ENCODE results near the gene MARCHF9. TPM values are rescaled to one million over a fixed set of nuclear protein-coding genes. Genes with fewer than 3 reads are reported as not detected.
A peak's percentile ranks its signal among the peaks of the same experiment; 100 is the strongest.

The MARCHF9 gene
- total RNA-seq, 1 donor from 2014 or later, result 15.0 TPM

DNA sequence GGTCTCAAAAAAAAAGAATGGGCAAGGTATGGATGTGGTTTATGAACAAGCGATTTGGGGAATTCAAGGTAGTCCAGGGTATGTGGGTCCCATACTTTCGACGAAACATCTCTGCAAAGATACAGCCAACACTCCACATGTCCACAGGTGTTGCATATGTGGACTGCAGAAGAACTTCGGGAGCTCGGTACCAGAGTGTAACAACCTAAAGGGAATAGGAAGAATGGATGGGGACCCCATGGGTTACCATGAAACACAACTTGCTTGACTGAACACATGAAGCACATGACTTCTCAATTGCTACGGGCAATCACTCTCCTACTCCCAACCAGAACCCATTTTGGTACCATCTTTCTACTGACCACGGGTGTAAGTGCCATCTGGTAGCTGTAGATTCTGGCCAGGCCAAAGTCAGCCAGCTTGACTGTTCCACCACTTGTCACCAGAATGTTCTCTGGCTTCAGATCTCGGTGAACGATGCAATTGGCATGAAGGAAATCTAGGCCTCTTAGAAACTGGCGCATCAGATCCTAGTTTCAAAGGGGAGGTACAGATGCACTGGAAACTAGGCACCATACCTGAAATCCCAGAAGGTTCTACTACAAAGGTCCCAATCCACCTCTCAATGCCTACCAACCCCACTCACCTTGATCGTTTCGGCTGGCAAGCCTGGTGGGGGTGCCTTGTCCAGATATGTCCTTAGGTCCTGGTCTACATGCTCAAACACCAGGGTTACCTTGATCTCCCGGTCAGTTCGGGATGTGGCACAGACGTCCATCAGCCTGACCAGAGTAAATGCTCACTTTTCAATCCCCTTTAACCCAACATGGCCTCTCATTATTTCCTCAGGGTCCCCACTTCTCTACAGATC is 4.1 kb upstream of the MARCHF9 start:
- Mint-ChIP-seq H3K4me1 (ENCODE audit: unreplicated experiment) (peaks cover 43% of the 10 kb centered on the region), H3K4me3 (peak overlapping the region; percentile 98), H3K9me3 (no peaks in the 10 kb centered on the region), H3K27ac (peak overlapping the region; percentile 95), H3K36me3 (peaks cover 36% of the 10 kb centered on the region), H3K27me3 (peaks cover 23% of the 10 kb centered on the region)
- DNase-seq (ENCODE audit: extremely low spot score, unreplicated experiment), result no peak
- no peak for TF ChIP-seq CTCF (conservative IDR thresholded peaks at IDR 0.05)

- H3K4me3 Mint-ChIP-seq, result peak overlapping the region; percentile 98
- peaks cover 31% of the 10 kb centered on the region for H3K36me3 Mint-ChIP-seq
- no peak for DNase-seq (ENCODE audit: extremely low spot score, unreplicated experiment)
- peaks cover 28% of the 10 kb centered on the region for H3K27me3 Mint-ChIP-seq
- peaks cover 43% of the 10 kb centered on the region for H3K4me1 Mint-ChIP-seq (ENCODE audit: unreplicated experiment)
- TF ChIP-seq CTCF (conservative IDR thresholded peaks at IDR 0.05), result no peak
- no peaks in the 10 kb centered on the region for H3K9me3 Mint-ChIP-seq
- H3K27ac Mint-ChIP-seq, result peak overlapping the region; percentile 95
Observed at GRCh38 chr12:57751432-57751787, 3.5 kb upstream of the MARCHF9 start.

- DNase-seq (ENCODE audit: extremely low spot score, unreplicated experiment), result peak; percentile 99
- no peak for TF ChIP-seq CTCF (conservative IDR thresholded peaks at IDR 0.05)
- peak within 1 kb of the TSS; percentile 95 for H3K27ac Mint-ChIP-seq
- peaks cover 34% of the 10 kb centered on the region for H3K27me3 Mint-ChIP-seq
- no peaks in the 10 kb centered on the region for H3K9me3 Mint-ChIP-seq
- H3K4me1 Mint-ChIP-seq (ENCODE audit: unreplicated experiment), result peaks cover 48% of the 10 kb centered on the region
- peaks cover 29% of the 10 kb centered on the region for H3K36me3 Mint-ChIP-seq
- H3K4me3 Mint-ChIP-seq, result peak within 1 kb of the TSS; percentile 98
Observed at GRCh38 chr12:57751788-57752667, 2.9 kb upstream of the MARCHF9 start, which contains the start of gene CDK4. Gene CDK4, minus strand, starts transcription at chr12:57752310. Its CDS starts 593 bp downstream, at chr12:57751717.

- TF ChIP-seq CTCF (conservative IDR thresholded peaks at IDR 0.05), result no peak
- Mint-ChIP-seq H3K27me3 (peaks cover 35% of the 10 kb centered on the region), H3K27ac (peak overlapping the region; percentile 95), H3K36me3 (peaks cover 25% of the 10 kb centered on the region), H3K4me3 (peak overlapping the region; percentile 98), H3K4me1 (ENCODE audit: unreplicated experiment) (peaks cover 48% of the 10 kb centered on the region), H3K9me3 (no peaks in the 10 kb centered on the region)
- DNase-seq (ENCODE audit: extremely low spot score, unreplicated experiment), result no peak
Observed at GRCh38 chr12:57752668-57753000, 2.3 kb upstream of the MARCHF9 start.

GRCh38 chr12:57753756-57754337 is 1.1 kb upstream of the MARCHF9 start:
- Mint-ChIP-seq H3K27me3 (peaks cover 41% of the 10 kb centered on the region), H3K4me3 (peak overlapping the region; percentile 98), H3K9me3 (no peaks in the 10 kb centered on the region), H3K4me1 (ENCODE audit: unreplicated experiment) (peaks cover 48% of the 10 kb centered on the region), H3K36me3 (peaks cover 23% of the 10 kb centered on the region), H3K27ac (peak overlapping the region; percentile 95)
- no peak for DNase-seq (ENCODE audit: extremely low spot score, unreplicated experiment)
- no peak for TF ChIP-seq CTCF (conservative IDR thresholded peaks at IDR 0.05)

Data from type B pancreatic cell (in vitro differentiated cells).